Esophagus squamous epithelium (tissue), 5 donors: ENCODE data around the gene RAB40C. TPM values are rescaled to one million over a fixed set of nuclear protein-coding genes. Genes with fewer than 3 reads are reported as not detected.

Experiments
- DNase-seq: peaks from one replicate; lab custom pipeline; 2025; lab: John Stamatoyannopoulos, UW
- H3K27ac ChIP-seq, 4 donors: fragments of 200-600 bp; sonication (generic); one replicate each; pipeline ENCODE4 v1.5.1; 2016 to 2019; ENCODE audit warnings: mild to moderate bottlenecking in 1 of 4
- H3K27me3 ChIP-seq, 4 donors: fragments of 200-600 bp; sonication (generic); 1 replicate in 3 of 4; 2 replicates in 1 of 4; pipeline versions ENCODE4 v1.5.1 to v1.6.0; 2017 to 2021; ENCODE audit warnings: antibody characterized with exemption in 1 of 4
- H3K36me3 ChIP-seq, 3 donors: fragments of 200-600 bp; sonication (generic); one replicate each; pipeline ENCODE4 v1.5.1; 2016 to 2019
- H3K4me1 ChIP-seq, 3 donors: fragments of 200-600 bp; sonication (generic); one replicate each; pipeline ENCODE4 v1.5.1; 2017 to 2019
- H3K4me3 ChIP-seq, 4 donors: fragments of 200-600 bp; sonication (generic); 1 replicate in 3 of 4; 2 replicates in 1 of 4; pipeline ENCODE4 v1.5.1; 2016 to 2019; ENCODE audit warnings: mild to moderate bottlenecking in 2 of 4, moderate library complexity in 1 of 4
- H3K9me3 ChIP-seq, 3 donors: fragments of 200-600 bp; sonication (generic); one replicate each; pipeline ENCODE4 v1.5.1; 2016 to 2019
- CTCF ChIP-seq, 6 experiments: fragments of 450-650 bp in 4 of 6; fragments of 200-600 bp in 2 of 6; sonication (generic) in 2 of 6; IDR thresholded peaks; one replicate each; pipeline ENCODE4 v1.5.1; 2016 to 2019; ENCODE audit warnings: antibody characterized with exemption in 6 of 6, mild to moderate bottlenecking in 4 of 6, moderate library complexity in 4 of 6
- POLR2A ChIP-seq, 4 donors: fragments of 450-650 bp; IDR thresholded peaks; one replicate each; pipeline ENCODE4 v1.6.1; 2017; ENCODE audit warnings: antibody characterized with exemption in 4 of 4, mild to moderate bottlenecking in 4 of 4, moderate library complexity in 3 of 4
- WGBS, 2 donors: methylation state at CpG; one replicate each; pipeline ENCODE4 v1.1.5; 2018; 5-methylcytosine and 5-hydroxymethylcytosine counted together
- intact Hi-C: fragments of 100-400 bp; cut with DNase I; formaldehyde crosslinking; loops from one replicate; pipeline ENCODE4 v1.15.0; 2022
- small RNA-seq, 4 donors: library from RNA; depleted of rRNA; stranded (forward); fragments of <200 nt; gene quantifications; one replicate each; pipeline ENCODE3, GENCODE V24; 2016
- total RNA-seq, 4 donors: library from RNA; depleted of rRNA; stranded (reverse); fragments of >200 nt; gene quantifications; one replicate each; pipeline ENCODE4 v1.1.0, GENCODE V29; 2016
- donor health status: DM: yes; HTN: yes; CAD: no.

Gene RAB40C
- total RNA-seq, 4 donors from 2014 or later: 14.2 to 31.4 (median 20.3) TPM

- TF ChIP-seq POLR2A (IDR thresholded peaks at IDR 0.05) (no peak), CTCF (IDR thresholded peaks at IDR 0.05) (no peak)
- H3K9me3 ChIP-seq: no peaks in the 10 kb centered on the region
- 56 to 70% methylated on average over 2 to 3 of the region's 21 CpGs for WGBS, 2 donors
- H3K4me1 ChIP-seq: peaks cover 40 to 76% (median 47%) of the 10 kb centered on the region in 3 donors
- peaks cover 0 to 33% (median 0%) of the 10 kb centered on the region in 4 donors for H3K27me3 ChIP-seq
- intact Hi-C loops: no loop called here
- H3K27ac ChIP-seq: peak overlapping the region; percentile 6 to 52 (median 31)
- peaks cover 19 to 34% (median 20%) of the 10 kb centered on the region in 3 donors for H3K36me3 ChIP-seq
- H3K4me3 ChIP-seq: peak overlapping the region in 1 of 4 donors; percentile 45
- no peak for DNase-seq
Measured at GRCh38 chr16:676565-676902, 86.7 kb downstream of the RAB40C start.

GRCh38 chr16:676913-677312, 87.0 kb downstream of the RAB40C start:
- Histone ChIP-seq H3K4me3 (peak overlapping the region in 2 of 4 donors; percentile 3 to 45), H3K27me3 (peaks cover 0 to 33% (median 0%) of the 10 kb centered on the region in 4 donors), H3K9me3 (no peaks in the 10 kb centered on the region), H3K36me3 (peaks cover 21 to 34% (median 21%) of the 10 kb centered on the region in 3 donors), H3K4me1 (peaks cover 43 to 80% (median 51%) of the 10 kb centered on the region in 3 donors), H3K27ac (peak overlapping the region; percentile 6 to 52 (median 31))
- DNase-seq: no peak
- 36 to 80% methylated on average over 1 to 5 of the region's 23 CpGs for WGBS, 2 donors
- TF ChIP-seq POLR2A (IDR thresholded peaks at IDR 0.05): no peak
- TF ChIP-seq CTCF (IDR thresholded peaks at IDR 0.05): no peak
- intact Hi-C loops: no loop called here

GRCh38 chr16:677316-678190, 87.7 kb downstream of the RAB40C start:
- H3K27me3 ChIP-seq: peaks cover 0 to 33% (median 0%) of the 10 kb centered on the region in 4 donors
- no peaks in the 10 kb centered on the region for H3K9me3 ChIP-seq
- no peak for DNase-seq
- peak overlapping the region in 2 of 4 donors; percentile 3 to 45 for H3K4me3 ChIP-seq
- TF ChIP-seq POLR2A (IDR thresholded peaks at IDR 0.05): peak in 1 of 4 donors; percentile 10
- TF ChIP-seq CTCF (IDR thresholded peaks at IDR 0.05): no peak
- WGBS, 2 donors: 38 to 54% methylated on average over 7 to 18 of the region's 57 CpGs
- H3K4me1 ChIP-seq: peaks cover 48 to 86% (median 58%) of the 10 kb centered on the region in 3 donors
- peak overlapping the region in 2 of 4 donors; percentile 9 to 23 for H3K27ac ChIP-seq
- intact Hi-C loops: no loop called here
- peaks cover 21 to 34% (median 21%) of the 10 kb centered on the region in 3 donors for H3K36me3 ChIP-seq

DNA sequence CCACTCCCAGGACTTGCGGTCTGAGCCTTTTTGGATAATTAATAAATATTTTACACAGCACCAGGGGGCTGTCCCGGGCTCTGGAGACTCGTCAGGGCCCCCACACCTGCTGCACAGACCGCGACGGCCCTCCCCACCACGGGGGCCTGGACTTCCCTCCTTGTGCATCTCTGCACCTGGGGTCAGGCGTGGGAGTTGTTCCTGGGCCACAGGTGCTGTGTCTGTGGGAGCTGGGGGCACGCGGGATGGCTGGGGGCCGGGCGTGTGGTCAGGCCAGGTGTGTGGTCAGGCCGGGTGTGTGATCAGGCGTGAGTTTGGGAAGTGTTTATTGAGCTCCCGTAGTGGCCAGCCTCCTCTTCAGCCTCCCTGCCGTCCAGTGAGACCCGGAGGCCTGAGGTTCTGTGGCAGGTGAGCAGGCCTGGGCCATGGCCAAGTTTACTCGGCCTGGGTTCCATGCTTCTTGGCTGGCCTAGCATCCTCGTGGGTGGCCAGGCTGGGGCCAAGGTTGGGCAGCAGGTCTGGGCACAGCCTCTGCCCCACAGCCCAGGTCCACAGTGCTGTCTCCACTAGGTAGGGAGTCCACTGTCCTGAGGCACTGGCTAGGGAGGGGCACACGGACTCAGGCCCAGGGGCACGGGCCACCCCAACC, 88.5 kb downstream of the RAB40C start:
- 58 to 72% methylated on average over 4 of the region's 21 CpGs for WGBS, 2 donors
- Histone ChIP-seq H3K36me3 (peaks cover 13 to 34% (median 20%) of the 10 kb centered on the region in 3 donors), H3K9me3 (no peaks in the 10 kb centered on the region), H3K27ac (peak overlapping the region in 3 of 4 donors; percentile 79 to 97 (median 93)), H3K4me1 (peaks cover 54 to 86% (median 65%) of the 10 kb centered on the region in 3 donors), H3K27me3 (peaks cover 0 to 33% (median 0%) of the 10 kb centered on the region in 4 donors), H3K4me3 (no peak overlapping the region)
- intact Hi-C loops: no loop called here
- TF ChIP-seq CTCF (IDR thresholded peaks at IDR 0.05) (no peak), POLR2A (IDR thresholded peaks at IDR 0.05) (no peak)
- no peak for DNase-seq

Small RNA genes lying within 50 kb of the gene (small RNA-seq; reads per million reads assigned to genes)
- gene MIR3176 (0.42 to 0.82 (median 0.61) reads per million in 4 donors), gene Z98883.1 (0 reads per million in 4 donors)

Other genes with a start within 250 kb of the RAB40C start
- 10 to 100 TPM; 17.8 to 32.2 (median 22.2) TPM for gene AXIN1, start 237.3 kb upstream of the RAB40C start, total RNA-seq
- gene MRPL28, start 219.5 kb upstream of the RAB40C start, total RNA-seq: 10 to 100 TPM; 57.9 to 68.2 (median 63.0) TPM
- 10 to 100 TPM; 23.5 to 31.7 (median 27.6) TPM for gene PGAP6, start 208.1 kb upstream of the RAB40C start, total RNA-seq
- gene NME4, start 192.9 kb upstream of the RAB40C start, total RNA-seq: 10 to 100 TPM; 20.7 to 48.3 (median 25.3) TPM
- 10 to 100 TPM; 13.6 to 19.6 (median 17.0) TPM for gene DECR2, start 188.2 kb upstream of the RAB40C start, total RNA-seq
- gene RAB11FIP3, start 164.4 kb upstream of the RAB40C start, total RNA-seq: 10 to 100 TPM in 2 of 4 donors, 1 to 10 TPM in 2; 8.0 to 25.6 (median 10.1) TPM
- gene CAPN15, start 62.4 kb upstream of the RAB40C start, total RNA-seq: 10 to 100 TPM; 29.4 to 69.6 (median 52.4) TPM
- not detected for gene PRR35, start 29.7 kb upstream of the RAB40C start, total RNA-seq
- under 1 TPM in 3 of 4 donors, not detected in 1; 0.09 to 0.95 (median 0.59) TPM for gene NHLRC4, start 23.1 kb upstream of the RAB40C start, total RNA-seq
- 10 to 100 TPM; 15.9 to 24.0 (median 20.4) TPM for gene PIGQ, start 20.1 kb upstream of the RAB40C start, total RNA-seq
- gene WFIKKN1, start 40.9 kb downstream of the RAB40C start, total RNA-seq: 1 to 10 TPM in 1 of 4 donors, under 1 TPM in 3; under 0.01 to 1.8 (median 0.29) TPM
- gene METTL26, start 46.2 kb downstream of the RAB40C start, total RNA-seq: 100 to 1,000 TPM in 1 of 4 donors, 10 to 100 TPM in 3; 69.6 to 105 (median 79.9) TPM
- gene MCRIP2, start 51.8 kb downstream of the RAB40C start, total RNA-seq: 10 to 100 TPM; 17.3 to 35.6 (median 28.1) TPM
- gene WDR90, start 59.3 kb downstream of the RAB40C start, total RNA-seq: 10 to 100 TPM in 3 of 4 donors, 1 to 10 TPM in 1; 7.2 to 26.5 (median 15.8) TPM
- gene RHOT2, start 78.1 kb downstream of the RAB40C start, total RNA-seq: 10 to 100 TPM; 28.4 to 70.2 (median 48.9) TPM
- 1 to 10 TPM in 1 of 4 donors, under 1 TPM in 2, not detected in 1; 0.38 to 1.1 (median 0.57) TPM for gene RHBDL1, start 85.6 kb downstream of the RAB40C start, total RNA-seq
- 100 to 1,000 TPM; 102 to 148 (median 120) TPM for gene STUB1, start 90.3 kb downstream of the RAB40C start, total RNA-seq
- gene JMJD8, start 94.3 kb downstream of the RAB40C start, total RNA-seq: 10 to 100 TPM; 53.7 to 70.7 (median 62.5) TPM
- gene WDR24, start 100.3 kb downstream of the RAB40C start, total RNA-seq: 10 to 100 TPM in 1 of 4 donors, 1 to 10 TPM in 3; 6.9 to 11.8 (median 7.8) TPM
- gene FBXL16, start 115.7 kb downstream of the RAB40C start, total RNA-seq: 1 to 10 TPM; 2.2 to 8.4 (median 3.7) TPM
- gene METRN, start 125.1 kb downstream of the RAB40C start, total RNA-seq: 10 to 100 TPM in 2 of 4 donors, 1 to 10 TPM in 2; 4.2 to 12.7 (median 8.8) TPM
- 10 to 100 TPM; 11.6 to 29.1 (median 24.2) TPM for gene ANTKMT, start 131.1 kb downstream of the RAB40C start, total RNA-seq
- gene CCDC78, start 136.4 kb downstream of the RAB40C start, total RNA-seq: 1 to 10 TPM in 1 of 4 donors, under 1 TPM in 3; under 0.01 to 1.0 (median 0.47) TPM
- gene HAGHL, start 137.0 kb downstream of the RAB40C start, total RNA-seq: 1 to 10 TPM in 3 of 4 donors, not detected in 1; 1.7 to 5.7 (median 4.8) TPM
- 10 to 100 TPM; 29.7 to 34.5 (median 33.2) TPM for gene CIAO3, start 150.9 kb downstream of the RAB40C start, total RNA-seq
- 1 to 10 TPM in 2 of 4 donors, under 1 TPM in 2; 0.79 to 5.4 (median 2.3) TPM for gene MSLN, start 170.7 kb downstream of the RAB40C start, total RNA-seq
- 10 to 100 TPM; 20.3 to 33.3 (median 24.9) TPM for gene RPUSD1, start 198.3 kb downstream of the RAB40C start, total RNA-seq
- gene CHTF18, start 198.6 kb downstream of the RAB40C start, total RNA-seq: 10 to 100 TPM in 1 of 4 donors, 1 to 10 TPM in 3; 5.0 to 17.8 (median 7.3) TPM
- gene GNG13, start 210.7 kb downstream of the RAB40C start, total RNA-seq: not detected